Inflammatory macrophage treated with lipopolysaccharide for 1 hour (primary cell): ENCODE measurements around the gene NBEAL2.
"Not testable (repeated sequence)": the region's sequence is repeated elsewhere in the genome, so short reads cannot be mapped to it uniquely, and the experiment has no call there.

ENCODE experiments used
- DNase-seq, 2 donors: peaks; one replicate each; pipeline ENCODE4 v3.0.0-alpha.2; 2020 to 2022

The NBEAL2 gene

GRCh38 chr3:47012342-47013230 is 33.1 kb downstream of the NBEAL2 start:
- no peak for DNase-seq

- no peak for DNase-seq
Observed at GRCh38 chr3:47013231-47013630, 33.8 kb downstream of the NBEAL2 start.

- DNase-seq = no peak
Observed at GRCh38 chr3:47014036-47014435, 34.6 kb downstream of the NBEAL2 start.

GRCh38 chr3:47015151-47015550 is 35.7 kb downstream of the NBEAL2 start:
- no peak for DNase-seq

- DNase-seq = no peak
Observed at GRCh38 chr3:47016086-47016933, 36.8 kb downstream of the NBEAL2 start.

DNA sequence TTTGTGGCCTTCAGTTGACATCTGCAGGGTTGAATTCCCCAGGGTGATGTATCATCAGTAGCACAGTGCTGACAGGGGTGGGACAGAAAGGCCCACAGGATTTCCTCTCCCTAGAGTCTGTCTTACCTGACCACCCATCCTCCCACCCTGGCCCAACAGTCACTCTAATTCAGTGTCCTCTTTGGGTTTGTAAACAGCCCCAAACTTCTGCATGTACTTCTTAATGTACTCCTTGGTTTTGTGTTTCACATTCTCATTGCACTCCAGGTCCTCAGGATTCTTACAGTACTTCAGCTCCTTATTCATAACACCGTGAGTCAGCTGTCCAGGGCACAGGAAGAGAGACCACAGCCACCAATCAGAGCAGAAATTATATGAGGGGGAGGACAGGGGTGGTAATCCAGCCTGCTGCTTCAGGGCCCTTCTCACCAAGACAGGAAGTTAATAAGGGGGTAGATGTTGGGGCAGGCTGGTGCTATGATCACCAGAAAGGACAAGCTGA is 37.5 kb downstream of the NBEAL2 start:
- DNase-seq = peak in 1 of 2 donors; percentile 27

- DNase-seq = no peak
Observed at GRCh38 chr3:47017504-47018268, 38.2 kb downstream of the NBEAL2 start.

DNA sequence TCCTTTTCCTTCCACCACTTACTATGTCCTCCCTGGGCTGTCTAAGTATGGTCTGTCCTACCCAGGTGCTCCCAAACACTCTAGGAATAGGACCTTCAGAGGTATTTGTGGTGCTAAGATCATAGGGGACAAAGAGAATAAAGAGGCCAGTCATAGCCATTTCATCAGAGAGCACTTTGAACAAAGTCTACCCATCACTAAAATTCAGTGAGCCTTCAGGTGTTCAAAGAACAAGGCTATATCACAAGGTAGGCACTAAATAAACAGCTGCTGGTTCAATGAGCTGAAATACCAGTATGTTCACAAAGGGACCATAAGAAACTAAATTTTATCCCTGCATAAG is 38.8 kb downstream of the NBEAL2 start:
- DNase-seq = no peak

DNA sequence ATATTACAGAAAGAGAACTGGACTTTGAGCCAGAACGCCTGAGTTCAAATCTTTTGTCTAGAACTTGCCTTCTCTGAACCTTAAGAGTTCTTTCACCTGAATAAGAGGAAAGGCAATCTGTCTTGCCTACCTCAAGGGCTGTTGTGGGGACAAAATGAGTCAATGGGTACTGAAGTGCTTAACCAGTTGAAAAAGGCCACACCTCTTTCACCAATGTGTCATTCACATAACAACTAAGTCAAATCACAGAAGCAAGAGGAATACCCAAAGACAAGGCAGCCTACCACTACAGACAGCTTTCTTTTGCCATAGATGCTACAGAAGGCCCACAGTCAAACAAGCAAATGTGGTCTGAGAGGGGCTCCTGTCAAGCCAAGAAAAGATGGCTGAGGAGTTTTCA is 39.7 kb downstream of the NBEAL2 start:
- no peak for DNase-seq

GRCh38 chr3:47020311-47020710 is 40.8 kb downstream of the NBEAL2 start:
- no peak for DNase-seq

GRCh38 chr3:47022641-47023071 is 43.2 kb downstream of the NBEAL2 start:
- no peak for DNase-seq

DNA sequence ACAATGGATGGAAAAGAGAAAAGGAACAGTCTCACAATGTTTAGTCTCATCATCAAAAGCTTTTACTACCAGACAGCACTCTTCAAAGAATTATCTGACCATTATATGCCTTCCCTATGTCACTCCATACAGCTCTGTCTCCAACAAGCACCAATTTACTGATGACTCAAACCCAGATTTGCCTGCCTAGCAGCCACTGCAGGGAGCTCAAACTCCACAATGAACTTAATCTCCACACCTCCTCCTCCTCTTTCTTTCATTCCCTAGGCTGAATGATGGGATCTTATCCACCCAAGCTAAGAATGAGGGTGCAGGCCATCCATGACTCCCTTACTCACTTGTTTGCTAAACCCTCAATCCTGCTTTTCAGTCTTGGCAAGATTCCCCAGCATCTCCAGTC is 45.5 kb downstream of the NBEAL2 start:
- DNase-seq = no peak

DNA sequence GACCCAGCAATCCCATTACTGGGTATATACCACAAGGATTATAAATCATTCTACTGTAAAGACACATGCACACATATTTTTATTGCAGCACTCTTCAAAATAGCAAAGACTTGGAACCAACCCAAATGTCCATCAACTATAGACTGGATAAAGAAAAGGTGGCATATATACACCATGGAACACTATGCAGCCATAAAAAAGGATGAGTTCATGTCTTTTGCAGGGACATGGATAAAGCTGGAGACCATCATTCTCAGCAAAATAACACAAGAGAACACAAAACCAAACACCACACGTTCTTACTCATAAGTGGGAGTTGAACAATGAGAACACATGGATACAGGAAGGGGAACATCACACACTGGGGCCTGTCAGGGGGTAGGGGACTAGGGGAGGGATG is 47.0 kb downstream of the NBEAL2 start:
- DNase-seq = not testable (repeated sequence)

DNA sequence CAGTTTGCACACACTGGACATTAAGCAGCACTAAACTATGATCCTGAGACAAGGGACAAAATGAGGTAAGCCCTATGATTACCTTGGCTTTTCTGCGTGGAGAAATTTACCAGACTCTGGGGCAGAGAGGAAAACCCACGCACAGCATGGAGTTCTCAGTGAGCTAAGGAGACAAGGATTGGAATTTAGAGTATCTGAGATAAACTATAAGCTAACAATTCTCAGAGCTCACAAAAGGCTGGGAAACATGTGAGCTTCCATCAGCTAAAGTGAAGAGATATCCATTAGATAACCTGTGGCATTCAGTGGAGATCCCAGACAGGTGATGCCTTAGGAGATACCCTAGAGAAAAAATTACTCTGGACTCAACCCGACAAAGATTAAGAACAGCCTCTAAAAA is 48.7 kb downstream of the NBEAL2 start:
- no peak for DNase-seq

DNA sequence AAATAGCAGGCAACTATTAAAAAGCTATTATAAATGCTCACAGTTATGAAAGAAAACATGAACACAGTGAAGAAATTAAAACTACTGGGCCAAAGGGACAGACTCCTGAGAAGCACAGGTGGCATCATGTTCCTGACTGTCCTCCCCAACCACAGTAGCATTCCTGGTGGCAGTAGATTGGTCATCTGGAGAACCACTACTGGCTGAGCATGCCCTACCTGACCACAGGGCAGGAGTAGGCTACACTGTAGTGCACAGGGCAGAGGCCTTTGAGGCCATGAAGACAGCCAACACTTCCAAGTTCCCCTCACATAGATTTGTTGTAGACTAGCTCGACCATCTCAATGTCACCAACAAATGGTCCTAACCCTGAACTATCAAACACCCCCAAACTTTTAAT is 49.2 kb downstream of the NBEAL2 start:
- no peak for DNase-seq

- DNase-seq = peak; percentile 9 to 10
Observed at GRCh38 chr3:47031041-47031440, 51.6 kb downstream of the NBEAL2 start.

DNA sequence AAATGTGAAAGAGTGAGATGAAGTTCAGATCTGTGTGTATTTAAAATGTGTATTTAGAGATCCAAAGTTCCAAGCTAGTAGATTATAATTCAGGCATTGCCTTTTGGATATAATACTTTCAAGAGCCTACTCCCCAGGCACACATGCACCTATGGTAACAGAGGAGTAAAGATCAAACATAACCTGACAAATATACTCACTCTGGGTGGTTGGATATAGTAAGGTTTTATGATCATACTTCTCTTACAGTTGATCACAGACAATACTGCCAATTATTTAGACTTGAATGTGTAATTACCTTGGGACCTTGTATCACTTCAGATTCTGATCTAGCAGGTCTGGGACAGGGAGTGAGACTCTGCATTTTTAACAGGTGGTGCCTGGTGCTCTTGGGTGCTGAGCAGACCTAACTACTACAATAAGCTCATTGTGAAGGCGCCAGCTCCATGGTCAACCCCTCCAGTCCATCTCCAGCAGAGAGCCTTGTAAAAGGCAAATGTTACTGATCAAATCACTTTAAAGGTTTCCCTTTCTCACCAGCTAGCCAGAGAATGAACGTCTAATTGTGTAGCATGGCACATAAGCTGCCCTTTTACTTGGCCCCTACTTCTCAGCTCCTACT is 55.5 kb downstream of the NBEAL2 start:
- DNase-seq = no peak

DNA sequence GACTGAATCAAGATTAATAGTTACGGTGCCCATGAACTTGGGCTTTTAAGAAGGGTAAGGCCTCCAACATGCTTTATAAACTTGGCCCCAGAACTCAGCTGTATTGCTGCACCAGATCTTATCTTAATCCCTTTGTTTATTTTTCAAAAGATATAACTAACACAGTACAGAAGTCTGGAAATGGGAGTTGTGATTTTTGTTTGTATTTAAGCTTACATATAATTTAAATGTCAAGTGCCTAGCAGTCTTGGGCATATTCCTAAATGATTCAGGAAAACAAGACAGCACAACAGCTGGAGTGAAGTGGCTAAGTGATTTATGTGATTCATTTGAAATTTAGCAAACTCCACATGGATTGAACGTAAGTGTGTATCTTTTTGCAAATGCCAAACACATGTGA is 56.2 kb downstream of the NBEAL2 start:
- no peak for DNase-seq

- no peak for DNase-seq
Observed at GRCh38 chr3:47036145-47036544, 56.7 kb downstream of the NBEAL2 start.

GRCh38 chr3:47037302-47037701 is 57.8 kb downstream of the NBEAL2 start:
- not testable (repeated sequence) for DNase-seq

- DNase-seq = no peak
Observed at GRCh38 chr3:47041114-47041513, 61.6 kb downstream of the NBEAL2 start.

DNA sequence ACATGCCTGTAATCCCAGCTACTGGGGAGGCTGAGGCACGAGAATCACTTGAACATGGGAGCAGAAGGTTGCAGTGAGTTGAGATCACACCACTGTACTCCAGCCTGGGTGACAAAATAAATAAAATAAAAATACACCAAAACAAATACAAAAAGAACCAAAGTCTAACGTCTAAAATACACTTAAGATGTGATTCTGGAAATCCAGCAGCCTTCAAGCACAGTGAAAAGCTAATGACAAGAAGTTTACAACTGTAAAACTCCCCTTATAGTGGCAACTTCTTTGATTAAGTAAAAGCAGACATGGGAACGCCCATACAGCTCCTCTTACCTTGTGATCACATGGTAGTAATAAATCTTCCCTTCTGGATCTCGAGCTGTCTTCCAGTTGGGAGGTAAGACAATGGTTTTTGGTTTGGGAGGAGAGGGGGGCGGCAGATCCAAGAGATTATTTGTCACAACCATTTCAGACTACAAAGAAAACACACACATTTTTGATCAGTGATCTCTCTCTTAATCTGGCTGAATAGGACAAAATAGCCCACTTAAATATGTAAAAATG is 62.8 kb downstream of the NBEAL2 start:
- no peak for DNase-seq
